Keratinocyte (primary cell): ENCODE data around the gene TRAPPC2L. TPM values are rescaled to one million over a fixed set of nuclear protein-coding genes. Genes with fewer than 3 reads are reported as not detected.
A peak's percentile ranks its signal among the peaks of the same experiment; 100 is the strongest.

Experiments
- DNase-seq: peaks from one replicate; pipeline ENCODE4 v3.0.0-alpha.2; 2011; ENCODE audit warnings: low read depth, missing footprints, low spot score
- FAIRE-seq: peaks from 2 replicates; lab custom pipeline; 2011; peaks lifted over from hg19 to GRCh38; lab: Jason Lieb, UNC
- H2AFZ ChIP-seq: 2 replicates; pipeline ENCODE4 v1.6.0; 2012; ENCODE audit warnings: low read length, control low read depth, inconsistent platforms; ENCODE audit not compliant: control insufficient read depth
- H3K27ac ChIP-seq: 2 replicates; pipeline ENCODE4 v1.5.1; 2011; ENCODE audit warnings: low read length; ENCODE audit not compliant: control insufficient read depth, insufficient read depth
- H3K27me3 ChIP-seq: 3 replicates; pipeline ENCODE4 v1.6.0; 2011; ENCODE audit warnings: low read length; ENCODE audit not compliant: control insufficient read depth, insufficient read depth; ENCODE audit errors: extremely low read depth
- H3K36me3 ChIP-seq, 2 experiments: 2 replicates in 1 of 2; 3 replicates in 1 of 2; pipeline ENCODE4 v1.5.1; 2011; ENCODE audit warnings: low read length in 2 of 2, mild to moderate bottlenecking in 1 of 2; ENCODE audit not compliant: control insufficient read depth in 2 of 2, insufficient read depth in 2 of 2; ENCODE audit errors: extremely low read depth in 1 of 2
- H3K4me1 ChIP-seq: 3 replicates; pipeline ENCODE4 v1.5.1; 2011; ENCODE audit warnings: low read length; ENCODE audit not compliant: control insufficient read depth, insufficient read depth; ENCODE audit errors: extremely low read depth
- H3K4me2 ChIP-seq: 3 replicates; pipeline ENCODE4 v1.6.0; 2011; ENCODE audit warnings: low read depth, low read length; ENCODE audit not compliant: control insufficient read depth, insufficient read depth; ENCODE audit errors: extremely low read depth
- H3K4me3 ChIP-seq, 3 experiments: fragments of 200-600 bp in 1 of 3; sonication (generic) in 1 of 3; 2 replicates in 2 of 3; 3 replicates in 1 of 3; pipeline ENCODE4 v1.5.1; 2011 to 2016; ENCODE audit warnings: low read length in 3 of 3, mild to moderate bottlenecking in 3 of 3, control low read depth in 2 of 3, inconsistent platforms in 1 of 3, low read depth in 1 of 3, mixed read lengths in 1 of 3, mixed run types in 1 of 3, moderate library complexity in 1 of 3; ENCODE audit not compliant: control insufficient read depth in 2 of 3, insufficient read depth in 2 of 3; ENCODE audit errors: extremely low read depth in 1 of 3
- H3K79me2 ChIP-seq: 2 replicates; pipeline ENCODE4 v1.6.0; 2012; ENCODE audit warnings: low read length; ENCODE audit not compliant: control insufficient read depth, insufficient read depth
- H3K9ac ChIP-seq: 3 replicates; pipeline ENCODE4 v1.6.0; 2011; ENCODE audit warnings: low read length; ENCODE audit not compliant: control insufficient read depth, insufficient read depth; ENCODE audit errors: extremely low read depth
- H3K9me1 ChIP-seq: 3 replicates; pipeline ENCODE4 v1.6.0; 2011; ENCODE audit warnings: low read length; ENCODE audit not compliant: control insufficient read depth, insufficient read depth; ENCODE audit errors: extremely low read depth
- H3K9me3 ChIP-seq: 2 replicates; pipeline ENCODE4 v1.5.1; 2012; ENCODE audit warnings: low read depth, low read length; ENCODE audit not compliant: control insufficient read depth
- H4K20me1 ChIP-seq: 3 replicates; pipeline ENCODE4 v1.6.0; 2011; ENCODE audit warnings: low read length; ENCODE audit not compliant: control insufficient read depth, insufficient read depth; ENCODE audit errors: extremely low read depth
- EZH2 ChIP-seq: IDR thresholded peaks from one replicate; pipeline ENCODE4 v1.6.1; 2012; ENCODE audit warnings: inconsistent platforms, mild to moderate bottlenecking, low read length, moderate library complexity
- dilution Hi-C: fragments of 300-500 bp; cut with MboI; formaldehyde crosslinking; loops from one replicate; pipeline ENCODE4 v1.7.0; 2020; ENCODE audit warnings: low sequenced_read_pairs; ENCODE audit not compliant: extremely low pct_ligation_motif_present
- polyA plus RNA-seq, 5 experiments: library from polyadenylated mRNA; depleted of rRNA in 3 of 5; stranded (reverse) in 3 of 5; stranded (forward) in 1 of 5; unstranded in 1 of 5; fragments of >200 nt; gene quantifications; 1 replicate in 1 of 5; 2 replicates in 3 of 5; 3 replicates in 1 of 5; pipeline versions ENCODE4 v1.2.1 to v1.2.3, GENCODE V29; 2011 to 2012; ENCODE audit warnings: missing spikeins in 2 of 5, low read depth in 1 of 5, low replicate concordance in 1 of 5
- TF ChIP-seq, protein P1 (sequence below), 3 experiments: IDR thresholded peaks in 1 of 3; conservative IDR thresholded peaks in 1 of 3; optimal IDR thresholded peaks in 1 of 3; 2 replicates in 2 of 3; 3 replicates in 1 of 3; pipeline versions ENCODE3 to v1.5.1; 2011; ENCODE audit warnings: low read length in 3 of 3, mild to moderate bottlenecking in 3 of 3, moderate library complexity in 2 of 3, control low read depth in 1 of 3, inconsistent platforms in 1 of 3; ENCODE audit not compliant: insufficient read depth in 2 of 3; ENCODE audit errors: extremely low read depth in 1 of 3

The TRAPPC2L gene
- polyA plus RNA-seq, 1 donor (not counting 4 experiments of a cell fraction or from before 2014, with no cell fraction given): 139 TPM

DNA sequence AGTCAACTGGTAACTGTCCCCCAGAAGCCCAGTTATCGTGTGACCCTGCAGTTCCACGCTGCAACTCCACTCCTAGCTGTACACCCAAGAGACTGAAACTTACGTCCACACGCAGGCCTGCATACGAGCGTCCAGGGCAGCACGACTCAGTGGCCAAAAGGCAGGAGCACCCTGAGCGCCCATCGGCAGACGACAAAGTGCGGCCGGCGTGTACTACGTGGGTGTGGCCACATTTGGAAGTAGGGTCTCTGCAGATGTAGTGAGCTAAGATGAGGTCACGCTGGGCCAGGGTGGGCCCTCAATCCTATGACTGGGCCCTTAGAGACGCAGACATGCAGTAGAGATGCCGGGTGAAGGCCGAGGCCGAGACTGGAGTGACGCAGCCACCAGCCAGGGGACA, 13.7 kb upstream of the TRAPPC2L start:
- Histone ChIP-seq H3K4me3 (no peak overlapping the region), H3K9me1 (no peaks in the 10 kb centered on the region), H3K36me3 (peaks cover 0 to 14% of the 10 kb centered on the region in 2 experiments), H3K79me2 (no peaks in the 10 kb centered on the region), H2AFZ (no peak overlapping the region), H3K4me2 (no peak overlapping the region), H3K27ac (no peak overlapping the region), H3K9me3 (no peaks in the 10 kb centered on the region), H4K20me1 (no peaks in the 10 kb centered on the region), H3K4me1 (no peaks in the 10 kb centered on the region), H3K9ac (no peak overlapping the region), H3K27me3 (no peaks in the 10 kb centered on the region)
- dilution Hi-C loops: no loop called here
- TF ChIP-seq, protein P1, sequence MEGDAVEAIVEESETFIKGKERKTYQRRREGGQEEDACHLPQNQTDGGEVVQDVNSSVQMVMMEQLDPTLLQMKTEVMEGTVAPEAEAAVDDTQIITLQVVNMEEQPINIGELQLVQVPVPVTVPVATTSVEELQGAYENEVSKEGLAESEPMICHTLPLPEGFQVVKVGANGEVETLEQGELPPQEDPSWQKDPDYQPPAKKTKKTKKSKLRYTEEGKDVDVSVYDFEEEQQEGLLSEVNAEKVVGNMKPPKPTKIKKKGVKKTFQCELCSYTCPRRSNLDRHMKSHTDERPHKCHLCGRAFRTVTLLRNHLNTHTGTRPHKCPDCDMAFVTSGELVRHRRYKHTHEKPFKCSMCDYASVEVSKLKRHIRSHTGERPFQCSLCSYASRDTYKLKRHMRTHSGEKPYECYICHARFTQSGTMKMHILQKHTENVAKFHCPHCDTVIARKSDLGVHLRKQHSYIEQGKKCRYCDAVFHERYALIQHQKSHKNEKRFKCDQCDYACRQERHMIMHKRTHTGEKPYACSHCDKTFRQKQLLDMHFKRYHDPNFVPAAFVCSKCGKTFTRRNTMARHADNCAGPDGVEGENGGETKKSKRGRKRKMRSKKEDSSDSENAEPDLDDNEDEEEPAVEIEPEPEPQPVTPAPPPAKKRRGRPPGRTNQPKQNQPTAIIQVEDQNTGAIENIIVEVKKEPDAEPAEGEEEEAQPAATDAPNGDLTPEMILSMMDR (optimal IDR thresholded peaks at IDR 0.05 in 1 of 3, IDR thresholded peaks at IDR 0.05 in 1 of 3, conservative IDR thresholded peaks at IDR 0.05 in 1 of 3; ENCODE audit: extremely low read depth in 1 of 3, insufficient read depth in 2 of 3, low read length in 3 of 3): no peak
- no peak for TF ChIP-seq EZH2
- FAIRE-seq: no peak
- DNase-seq: no peak

DNA sequence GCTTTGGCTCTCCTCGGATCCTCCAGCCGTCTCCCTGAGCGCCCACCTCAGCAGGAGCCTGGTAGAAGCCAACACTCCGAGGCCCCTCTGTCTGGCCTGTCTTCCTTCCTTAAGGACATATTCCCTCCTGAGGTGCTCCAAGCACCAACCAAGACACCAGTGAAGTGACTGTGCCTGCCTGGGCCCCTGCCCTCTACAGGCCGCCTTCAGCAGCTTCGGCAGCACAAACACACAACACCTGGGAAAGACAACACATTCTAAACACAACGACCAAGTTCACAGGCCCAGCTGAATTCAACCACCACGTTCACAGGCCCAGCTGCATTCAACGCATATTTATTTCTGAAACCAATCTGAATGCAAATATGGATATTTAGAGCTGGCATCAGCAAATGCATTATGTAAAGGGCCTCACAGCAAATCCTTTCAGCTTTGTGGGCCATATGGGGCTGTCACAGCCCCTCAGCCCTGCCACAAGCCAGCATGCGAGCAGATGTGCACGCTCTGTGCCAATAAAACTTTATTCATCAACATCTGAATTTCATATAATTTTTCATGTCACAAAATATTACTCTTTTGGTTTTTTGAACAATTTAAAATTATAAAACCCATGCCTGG, 12.4 kb upstream of the TRAPPC2L start:
- no peak for TF ChIP-seq EZH2
- TF ChIP-seq, protein P1 (optimal IDR thresholded peaks at IDR 0.05 in 1 of 3, IDR thresholded peaks at IDR 0.05 in 1 of 3, conservative IDR thresholded peaks at IDR 0.05 in 1 of 3; ENCODE audit: extremely low read depth in 1 of 3, insufficient read depth in 2 of 3, low read length in 3 of 3): peak; percentile 15 to 37 (median 19)
- Histone ChIP-seq H3K4me2 (no peak overlapping the region), H3K4me1 (no peaks in the 10 kb centered on the region), H3K9ac (no peak overlapping the region), H3K27me3 (no peaks in the 10 kb centered on the region), H3K36me3 (peaks cover 0 to 10% of the 10 kb centered on the region in 2 experiments), H3K4me3 (no peak overlapping the region), H4K20me1 (no peaks in the 10 kb centered on the region), H3K9me1 (no peaks in the 10 kb centered on the region), H3K9me3 (no peaks in the 10 kb centered on the region), H3K79me2 (no peaks in the 10 kb centered on the region), H3K27ac (no peak overlapping the region), H2AFZ (no peak overlapping the region)
- no peak for FAIRE-seq
- dilution Hi-C loops: no loop called here
- no peak for DNase-seq
